Measurements from ENCODE around the gene ZNF273.

The ZNF273 gene

GRCh38 chr7:64874114-64874513, 29.0 kb upstream of the ZNF273 start:
- ATAC-seq: no peak
- TF ChIP-seq PATZ1 (CRISPR knock-in tag; IDR thresholded peaks at IDR 0.05; ENCODE audit: borderline replicate concordance) (no peak), ISL1 (CRISPR knock-in tag; IDR thresholded peaks at IDR 0.05) (no peak), PPARA (CRISPR knock-in tag; IDR thresholded peaks at IDR 0.05; ENCODE audit: borderline replicate concordance) (no peak), ZC3H10 (CRISPR knock-in tag; IDR thresholded peaks at IDR 0.05) (no peak), POU6F1 (CRISPR knock-in tag; IDR thresholded peaks at IDR 0.05; ENCODE audit: borderline replicate concordance, low read depth) (no peak), RARB (CRISPR knock-in tag; IDR thresholded peaks at IDR 0.05) (no peak), ESRRG (CRISPR knock-in tag; IDR thresholded peaks at IDR 0.05) (no peak), ZNF8 (CRISPR knock-in tag; IDR thresholded peaks at IDR 0.05) (no peak), OSR1 (CRISPR knock-in tag; IDR thresholded peaks at IDR 0.05) (no peak), TCF4 (CRISPR knock-in tag; IDR thresholded peaks at IDR 0.05; ENCODE audit: borderline replicate concordance) (no peak), CREB5 (CRISPR knock-in tag; IDR thresholded peaks at IDR 0.05; ENCODE audit: low read depth) (no peak), ZNF70 (CRISPR knock-in tag; IDR thresholded peaks at IDR 0.05) (no peak), ARNTL (CRISPR knock-in tag; IDR thresholded peaks at IDR 0.05; ENCODE audit: borderline replicate concordance, low read depth) (no peak), ZFP3 (CRISPR knock-in tag; IDR thresholded peaks at IDR 0.05) (no peak), CSRNP3 (CRISPR knock-in tag; IDR thresholded peaks at IDR 0.05) (no peak), ZNF565 (CRISPR knock-in tag; conservative IDR thresholded peaks at IDR 0.05; ENCODE audit: low read depth) (no peak)

GRCh38 chr7:64874562-64875250, 28.4 kb upstream of the ZNF273 start:
- ATAC-seq: no peak
- TF ChIP-seq POU6F1 (CRISPR knock-in tag; IDR thresholded peaks at IDR 0.05; ENCODE audit: borderline replicate concordance, low read depth) (no peak), TCF4 (CRISPR knock-in tag; IDR thresholded peaks at IDR 0.05; ENCODE audit: borderline replicate concordance) (no peak), OSR1 (CRISPR knock-in tag; IDR thresholded peaks at IDR 0.05) (no peak), ZC3H10 (CRISPR knock-in tag; IDR thresholded peaks at IDR 0.05) (no peak), TOX (CRISPR knock-in tag; IDR thresholded peaks at IDR 0.05; ENCODE audit: borderline replicate concordance) (no peak), BACH2 (CRISPR knock-in tag; IDR thresholded peaks at IDR 0.05; ENCODE audit: borderline replicate concordance) (no peak), CSDC2 (CRISPR knock-in tag; IDR thresholded peaks at IDR 0.05) (no peak), ZNF70 (CRISPR knock-in tag; IDR thresholded peaks at IDR 0.05) (no peak), ZNF565 (CRISPR knock-in tag; conservative IDR thresholded peaks at IDR 0.05; ENCODE audit: low read depth) (no peak), SNAI2 (CRISPR knock-in tag; IDR thresholded peaks at IDR 0.05) (no peak), PPARA (CRISPR knock-in tag; IDR thresholded peaks at IDR 0.05; ENCODE audit: borderline replicate concordance) (no peak), ZFP3 (CRISPR knock-in tag; IDR thresholded peaks at IDR 0.05) (no peak), PATZ1 (CRISPR knock-in tag; IDR thresholded peaks at IDR 0.05; ENCODE audit: borderline replicate concordance) (no peak), ZFP30 (CRISPR knock-in tag; IDR thresholded peaks at IDR 0.05) (no peak), ISL1 (CRISPR knock-in tag; IDR thresholded peaks at IDR 0.05) (no peak), ZNF8 (CRISPR knock-in tag; IDR thresholded peaks at IDR 0.05) (no peak), CREB5 (CRISPR knock-in tag; IDR thresholded peaks at IDR 0.05; ENCODE audit: low read depth) (no peak), RARB (CRISPR knock-in tag; IDR thresholded peaks at IDR 0.05) (no peak), GLIS3 (CRISPR knock-in tag; IDR thresholded peaks at IDR 0.05) (no peak)

All from SK-N-SH treated with all-trans-retinoic acid at 6 μM for 48 hours (cell line).